ENCODE measurements around the gene SPCS2. TPM values are rescaled to one million over a fixed set of nuclear protein-coding genes. Genes with fewer than 3 reads are reported as not detected.
A peak's percentile ranks its signal among the peaks of the same experiment; 100 is the strongest.

The SPCS2 gene
- total and polyA plus RNA-seq, 2 donors (not counting 3 experiments of a cell fraction or from before 2014, with no cell fraction given): 88.9 to 140 TPM

GRCh38 chr11:74936976-74937375 is 12.1 kb upstream of the SPCS2 start:
- no peak overlapping the region for H3K4me3 ChIP-seq (replicated peaks in 1 of 3; ENCODE audit: insufficient read depth in 1 of 3, low read depth in 1 of 3, low read length in 3 of 3)
- no peak for DNase-seq (ENCODE audit: low read depth, low spot score)
- FAIRE-seq: no peak
- BruUV-seq (replicated peaks): no TSS peak
- H3K79me2 ChIP-seq (ENCODE audit: control insufficient read depth, insufficient read depth, low read length): no peaks in the 10 kb centered on the region
- CTCF ChIA-PET: interaction anchor here (1.3 to 1.5 kb wide), 5 partner anchors 86 to 268 kb away, joined by 3 to 10 read pairs (median 4); no protein-coding TSS in a partner anchor
- dilution Hi-C loops (cut with MboI; ENCODE audit: extremely low pct_ligation_motif_present, low sequenced_read_pairs) (no loop called here), intact Hi-C loops (cut with micrococcal nuclease) (no loop called here)
- H3K9me3 ChIP-seq (replicated peaks; ENCODE audit: control insufficient read depth, insufficient read depth, low read length): no peaks in the 10 kb centered on the region
- H3K27ac ChIP-seq (ENCODE audit: insufficient read depth, low read depth, low read length): no peak overlapping the region
- H3K4me1 ChIP-seq (ENCODE audit: control insufficient read depth, extremely low read depth, insufficient read depth, low read length): peaks cover 32% of the 10 kb centered on the region
- no peak overlapping the region for H2AFZ ChIP-seq (ENCODE audit: low read depth, low read length)
- no peak overlapping the region for H3K9ac ChIP-seq (replicated peaks; ENCODE audit: extremely low read depth, insufficient read depth, low read length)
- H3K4me2 ChIP-seq (ENCODE audit: insufficient read depth, low read length): peak overlapping the region; percentile 60
- H3K27me3 ChIP-seq (ENCODE audit: control insufficient read depth in 2 of 2, insufficient read depth in 2 of 2, low read length in 2 of 2): no peaks in the 10 kb centered on the region
- peaks cover 4 to 6% of the 10 kb centered on the region in 2 experiments for H3K36me3 ChIP-seq (ENCODE audit: control insufficient read depth in 2 of 2, extremely low read depth in 1 of 2, insufficient read depth in 2 of 2, low read length in 2 of 2)
- no peaks in the 10 kb centered on the region for H3K9me1 ChIP-seq (replicated peaks; ENCODE audit: control insufficient read depth, extremely low read depth, insufficient read depth, low read length)
- TF ChIP-seq MAX (IDR thresholded peaks at IDR 0.05; ENCODE audit: insufficient read depth, insufficient read length): no peak
- TF ChIP-seq, protein P1, sequence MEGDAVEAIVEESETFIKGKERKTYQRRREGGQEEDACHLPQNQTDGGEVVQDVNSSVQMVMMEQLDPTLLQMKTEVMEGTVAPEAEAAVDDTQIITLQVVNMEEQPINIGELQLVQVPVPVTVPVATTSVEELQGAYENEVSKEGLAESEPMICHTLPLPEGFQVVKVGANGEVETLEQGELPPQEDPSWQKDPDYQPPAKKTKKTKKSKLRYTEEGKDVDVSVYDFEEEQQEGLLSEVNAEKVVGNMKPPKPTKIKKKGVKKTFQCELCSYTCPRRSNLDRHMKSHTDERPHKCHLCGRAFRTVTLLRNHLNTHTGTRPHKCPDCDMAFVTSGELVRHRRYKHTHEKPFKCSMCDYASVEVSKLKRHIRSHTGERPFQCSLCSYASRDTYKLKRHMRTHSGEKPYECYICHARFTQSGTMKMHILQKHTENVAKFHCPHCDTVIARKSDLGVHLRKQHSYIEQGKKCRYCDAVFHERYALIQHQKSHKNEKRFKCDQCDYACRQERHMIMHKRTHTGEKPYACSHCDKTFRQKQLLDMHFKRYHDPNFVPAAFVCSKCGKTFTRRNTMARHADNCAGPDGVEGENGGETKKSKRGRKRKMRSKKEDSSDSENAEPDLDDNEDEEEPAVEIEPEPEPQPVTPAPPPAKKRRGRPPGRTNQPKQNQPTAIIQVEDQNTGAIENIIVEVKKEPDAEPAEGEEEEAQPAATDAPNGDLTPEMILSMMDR (IDR thresholded peaks at IDR 0.05; ENCODE audit: extremely low read depth in 1 of 2, insufficient read depth in 1 of 2, low read depth in 1 of 2, low read length in 2 of 2): no peak
- no peak for TF ChIP-seq POLR2AphosphoS5 (IDR thresholded peaks at IDR 0.05; ENCODE audit: insufficient read depth, low read depth, low read length)
- no peak for TF ChIP-seq FOS (IDR thresholded peaks at IDR 0.05; ENCODE audit: borderline replicate concordance, insufficient read depth, low read length)
- TF ChIP-seq GATA2 (IDR thresholded peaks at IDR 0.05; ENCODE audit: insufficient read depth, insufficient read length, low read depth, low read length): no peak
- TF ChIP-seq JUN (IDR thresholded peaks at IDR 0.05; ENCODE audit: borderline replicate concordance, insufficient read depth, insufficient read length, low read depth): no peak
- TF ChIP-seq POLR2A (IDR thresholded peaks at IDR 0.05; ENCODE audit: low read depth, low read length): no peak
- TF ChIP-seq MYC (IDR thresholded peaks at IDR 0.05; ENCODE audit: low read depth, low read length): no peak
- TF ChIP-seq EZH2 (IDR thresholded peaks at IDR 0.05; ENCODE audit: borderline replicate concordance, low read depth, low read length, severe bottlenecking): no peak
- H4K20me1 ChIP-seq (replicated peaks; ENCODE audit: control insufficient read depth, extremely low read depth, insufficient read depth, low read length): no peaks in the 10 kb centered on the region
- POLR2A ChIA-PET: no interaction called here
